Calu3 (cell line): ENCODE data around the gene ACSF2. TPM values are rescaled to one million over a fixed set of nuclear protein-coding genes. Genes with fewer than 3 reads are reported as not detected.
A peak's percentile ranks its signal among the peaks of the same experiment; 100 is the strongest.

ENCODE experiments used
- BruUV-seq: library from RNA; stranded (reverse); fragments of 400-500 nt; replicated peaks from 2 replicates; lab custom pipeline; 2021; lab: Mats Ljungman, UMichigan
- CTCF ChIA-PET: fragments of 300-600 bp; sonication (Branson Sonifier 250); formaldehyde crosslinking; loops from one replicate; lab custom pipeline; 2022; ENCODE audit warnings: antibody characterized with exemption; lab: Charles Lee
- DNase-seq: peaks from one replicate; pipeline ENCODE4 v3.0.0; 2022
- H3K27ac Mint-ChIP-seq: one replicate; pipeline ENCODE4 v1.8.0; 2022; ENCODE audit warnings: mixed read lengths; ENCODE audit not compliant: unreplicated experiment
- H3K27me3 Mint-ChIP-seq: one replicate; pipeline ENCODE4 v1.8.0; 2022; ENCODE audit warnings: mixed read lengths; ENCODE audit not compliant: unreplicated experiment
- H3K36me3 Mint-ChIP-seq: one replicate; pipeline ENCODE4 v1.8.0; 2022; ENCODE audit warnings: mild to moderate bottlenecking, moderate library complexity, mixed read lengths; ENCODE audit not compliant: insufficient read depth, unreplicated experiment
- H3K4me1 Mint-ChIP-seq: one replicate; pipeline ENCODE4 v1.8.0; 2022; ENCODE audit warnings: mild to moderate bottlenecking, low read depth, mixed read lengths; ENCODE audit not compliant: unreplicated experiment
- H3K4me3 Mint-ChIP-seq: one replicate; pipeline ENCODE4 v1.8.0; 2022; ENCODE audit warnings: mild to moderate bottlenecking, low read depth, moderate library complexity, mixed read lengths; ENCODE audit not compliant: unreplicated experiment
- H3K9me3 Mint-ChIP-seq: one replicate; pipeline ENCODE4 v1.8.0; 2022; ENCODE audit warnings: low read depth, mixed read lengths; ENCODE audit not compliant: unreplicated experiment
- intact Hi-C: fragments of 100-400 bp; cut with micrococcal nuclease; formaldehyde crosslinking; loops from one replicate; pipeline ENCODE4 v1.10.0; 2022; ENCODE audit not compliant: unreplicated experiment
- total RNA-seq: library from RNA; stranded (reverse); gene quantifications from 2 replicates; pipeline ENCODE4 v1.2.3, GENCODE V29; 2022
- TF ChIP-seq, protein P1 (sequence below): fragments of 200-600 bp; IDR thresholded peaks from one replicate; pipeline ENCODE4 v1.8.0; 2022; ENCODE audit warnings: antibody characterized with exemption; ENCODE audit not compliant: unreplicated experiment

ACSF2 gene
- total RNA-seq, 1 experiment from 2014 or later, result 148 TPM

DNA sequence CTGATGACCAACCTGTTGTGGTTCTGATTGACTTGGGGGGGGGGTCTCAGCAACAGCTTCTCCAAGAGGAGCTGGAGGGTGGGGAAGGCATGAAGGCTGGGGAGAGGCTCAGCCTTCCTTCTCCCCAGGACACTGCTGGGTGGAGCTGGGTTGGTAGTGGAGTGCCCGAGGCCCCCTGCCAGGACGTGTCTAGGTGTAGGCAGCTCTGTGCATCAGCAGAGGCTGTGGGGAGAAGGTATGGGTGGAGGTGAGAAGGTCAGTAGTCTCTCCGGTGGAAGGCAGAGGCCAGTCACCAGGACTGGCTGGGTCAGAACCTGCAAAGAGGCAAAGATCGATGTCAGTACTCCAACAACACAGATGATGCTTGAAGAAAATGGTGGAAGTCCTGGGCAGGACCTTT, 38.7 kb downstream of the ACSF2 start:
- DNase-seq, result no peak
- H3K9me3 Mint-ChIP-seq, result no peaks in the 10 kb centered on the region
- H3K4me1 Mint-ChIP-seq, result peaks cover 9% of the 10 kb centered on the region
- no peaks in the 10 kb centered on the region for H3K27me3 Mint-ChIP-seq
- H3K4me3 Mint-ChIP-seq, result no peak overlapping the region
- BruUV-seq, result no TSS peak
- peaks cover 44% of the 10 kb centered on the region for H3K36me3 Mint-ChIP-seq
- TF ChIP-seq, protein P1, sequence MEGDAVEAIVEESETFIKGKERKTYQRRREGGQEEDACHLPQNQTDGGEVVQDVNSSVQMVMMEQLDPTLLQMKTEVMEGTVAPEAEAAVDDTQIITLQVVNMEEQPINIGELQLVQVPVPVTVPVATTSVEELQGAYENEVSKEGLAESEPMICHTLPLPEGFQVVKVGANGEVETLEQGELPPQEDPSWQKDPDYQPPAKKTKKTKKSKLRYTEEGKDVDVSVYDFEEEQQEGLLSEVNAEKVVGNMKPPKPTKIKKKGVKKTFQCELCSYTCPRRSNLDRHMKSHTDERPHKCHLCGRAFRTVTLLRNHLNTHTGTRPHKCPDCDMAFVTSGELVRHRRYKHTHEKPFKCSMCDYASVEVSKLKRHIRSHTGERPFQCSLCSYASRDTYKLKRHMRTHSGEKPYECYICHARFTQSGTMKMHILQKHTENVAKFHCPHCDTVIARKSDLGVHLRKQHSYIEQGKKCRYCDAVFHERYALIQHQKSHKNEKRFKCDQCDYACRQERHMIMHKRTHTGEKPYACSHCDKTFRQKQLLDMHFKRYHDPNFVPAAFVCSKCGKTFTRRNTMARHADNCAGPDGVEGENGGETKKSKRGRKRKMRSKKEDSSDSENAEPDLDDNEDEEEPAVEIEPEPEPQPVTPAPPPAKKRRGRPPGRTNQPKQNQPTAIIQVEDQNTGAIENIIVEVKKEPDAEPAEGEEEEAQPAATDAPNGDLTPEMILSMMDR, result no peak
- CTCF ChIA-PET, result no interaction called here
- intact Hi-C loops, result no loop called here
- peak overlapping the region; percentile 25 for H3K27ac Mint-ChIP-seq

DNA sequence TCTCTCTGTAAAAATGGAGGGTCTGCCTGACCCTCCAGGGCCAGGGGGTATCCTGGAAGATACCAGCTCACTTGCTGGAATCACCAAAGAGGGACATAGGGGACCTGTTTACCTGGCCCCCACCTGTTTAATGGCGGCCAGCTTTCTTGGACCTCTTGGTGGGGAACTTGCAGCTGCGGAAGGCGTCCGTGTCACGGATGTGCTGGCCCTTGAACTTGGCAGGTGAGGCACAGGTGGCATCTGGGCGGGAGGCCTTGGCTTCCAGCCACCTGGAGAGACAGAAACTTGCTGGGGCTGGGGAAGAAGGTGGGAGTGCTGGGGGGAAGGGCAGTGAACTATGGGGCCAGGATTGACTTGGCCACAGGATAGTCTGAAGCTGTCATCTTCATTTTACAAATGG, 39.2 kb downstream of the ACSF2 start:
- intact Hi-C loops, result no loop called here
- Mint-ChIP-seq H3K27ac (peak overlapping the region; percentile 25), H3K4me3 (no peak overlapping the region), H3K9me3 (no peaks in the 10 kb centered on the region), H3K36me3 (peaks cover 48% of the 10 kb centered on the region), H3K27me3 (no peaks in the 10 kb centered on the region), H3K4me1 (peaks cover 9% of the 10 kb centered on the region)
- TF ChIP-seq, protein P1, result no peak
- no TSS peak for BruUV-seq
- no peak for DNase-seq
- CTCF ChIA-PET, result no interaction called here

DNA sequence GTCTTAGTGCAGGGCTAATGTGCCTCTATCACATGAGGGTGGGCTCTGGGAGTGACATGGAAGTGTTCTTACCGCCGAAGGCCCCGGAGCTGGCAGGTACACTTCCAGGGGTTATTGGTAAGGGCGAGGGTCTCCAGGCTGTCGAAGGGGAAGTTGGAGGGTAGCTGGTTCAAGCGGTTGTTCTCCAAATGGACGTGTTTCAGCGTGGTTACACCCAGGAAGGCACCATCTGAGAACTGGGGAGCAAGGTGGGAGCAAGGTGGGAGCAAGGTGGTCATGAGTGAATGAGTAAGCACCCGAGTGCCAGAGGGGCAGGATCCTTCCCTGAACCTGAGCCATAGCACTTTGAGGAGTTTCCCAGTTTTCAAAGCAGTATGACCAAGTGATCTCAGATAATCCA, 39.6 kb downstream of the ACSF2 start:
- Mint-ChIP-seq H3K27ac (peak overlapping the region; percentile 25), H3K27me3 (no peaks in the 10 kb centered on the region), H3K9me3 (no peaks in the 10 kb centered on the region), H3K36me3 (peaks cover 48% of the 10 kb centered on the region), H3K4me1 (peaks cover 9% of the 10 kb centered on the region), H3K4me3 (no peak overlapping the region)
- CTCF ChIA-PET, result no interaction called here
- TF ChIP-seq, protein P1, result no peak
- intact Hi-C loops, result no loop called here
- no TSS peak for BruUV-seq
- no peak for DNase-seq

DNA sequence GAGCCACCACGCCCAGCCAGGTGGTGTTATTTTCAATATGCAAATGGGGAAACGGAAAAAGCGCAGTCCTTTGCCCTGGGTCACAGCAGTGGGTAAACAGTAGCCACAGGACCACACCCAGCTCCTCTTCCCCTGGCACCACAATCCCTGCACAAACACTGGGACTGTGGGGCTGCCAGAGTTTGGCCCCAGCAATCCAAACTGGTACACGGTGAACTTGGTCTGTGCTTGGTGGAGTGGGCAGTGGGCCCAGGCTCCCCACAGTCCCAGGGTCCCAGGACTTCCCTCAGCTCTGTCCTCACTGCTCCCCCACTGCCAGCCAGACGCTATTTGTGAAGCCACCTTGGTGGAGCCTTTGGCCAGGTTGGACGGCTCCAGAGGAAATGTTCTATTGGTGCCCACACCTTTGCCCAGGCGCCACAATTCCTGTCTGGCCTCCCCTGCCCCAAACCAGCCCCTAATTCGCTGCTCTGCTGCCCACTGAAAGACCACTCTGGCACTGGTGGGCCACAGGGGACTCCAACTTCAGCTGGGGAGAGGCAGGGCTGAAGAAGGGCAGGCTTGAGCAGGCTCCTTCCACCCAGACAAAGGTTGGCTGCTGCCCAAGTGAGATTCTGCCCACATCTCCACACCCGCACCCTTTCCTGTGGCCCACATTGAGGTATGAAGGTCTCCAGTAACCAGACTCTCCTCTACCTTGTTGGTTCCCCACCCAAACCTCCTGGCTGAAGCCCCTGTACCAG, 40.5 kb downstream of the ACSF2 start:
- no TSS peak for BruUV-seq
- DNase-seq, result no peak
- Mint-ChIP-seq H3K9me3 (no peaks in the 10 kb centered on the region), H3K27ac (no peak overlapping the region), H3K4me3 (no peak overlapping the region), H3K27me3 (no peaks in the 10 kb centered on the region), H3K4me1 (peaks cover 9% of the 10 kb centered on the region), H3K36me3 (peaks cover 48% of the 10 kb centered on the region)
- intact Hi-C loops, result no loop called here
- TF ChIP-seq, protein P1, result no peak
- CTCF ChIA-PET, result no interaction called here
